GM18505 (cell line): ENCODE data around the gene CPSF4L.
A peak's percentile ranks its signal among the peaks of the same experiment; 100 is the strongest.

Source experiments
- ATAC-seq: cut with Tn5 transposase; IDR thresholded peaks from one replicate; pipeline ENCODE4 v1.9.1; 2021; ENCODE audit not compliant: unreplicated experiment
- POLR2A ChIP-seq: IDR thresholded peaks from 4 replicates; pipeline ENCODE4 v1.6.1; 2011; ENCODE audit warnings: borderline replicate concordance; ENCODE audit not compliant: insufficient read depth, insufficient read length; ENCODE audit errors: extremely low read depth

Gene CPSF4L

GRCh38 chr17:73297934-73298861 lies 36.5 kb upstream of the CPSF4L start:
- TF ChIP-seq POLR2A = no peak
- ATAC-seq = no peak

GRCh38 chr17:73293480-73293911 lies 31.8 kb upstream of the CPSF4L start:
- no peak for ATAC-seq
- TF ChIP-seq POLR2A = no peak

- TF ChIP-seq POLR2A = no peak
Measured at GRCh38 chr17:73293031-73293430, 31.4 kb upstream of the CPSF4L start.

GRCh38 chr17:73292031-73292531 lies 30.4 kb upstream of the CPSF4L start:
- no peak for ATAC-seq
- TF ChIP-seq POLR2A = no peak

More at GRCh38 chr17:73293031-73293430, 31.4 kb upstream of the CPSF4L start:
- ATAC-seq = no peak

GRCh38 chr17:73291260-73291801 lies 29.7 kb upstream of the CPSF4L start:
- TF ChIP-seq POLR2A = no peak
- ATAC-seq = peak; percentile 66

GRCh38 chr17:73290399-73291259 lies 28.9 kb upstream of the CPSF4L start:
- peak; percentile 40 for ATAC-seq

GRCh38 chr17:73289549-73290254 lies 28.0 kb upstream of the CPSF4L start:
- no peak for TF ChIP-seq POLR2A
- no peak for ATAC-seq

More at GRCh38 chr17:73290399-73291259, 28.9 kb upstream of the CPSF4L start:
- TF ChIP-seq POLR2A = no peak

GRCh38 chr17:73288534-73289302 lies 27.0 kb upstream of the CPSF4L start:
- ATAC-seq = no peak
- no peak for TF ChIP-seq POLR2A

GRCh38 chr17:73286863-73287296 lies 25.2 kb upstream of the CPSF4L start:
- TF ChIP-seq POLR2A = no peak
- ATAC-seq = no peak

- no peak for TF ChIP-seq POLR2A
- no peak for ATAC-seq
Measured at GRCh38 chr17:73285916-73286862, 24.5 kb upstream of the CPSF4L start.

GRCh38 chr17:73285603-73285908 lies 23.9 kb upstream of the CPSF4L start:
- TF ChIP-seq POLR2A = no peak
- ATAC-seq = no peak
